K562 (cell line): ENCODE results near the gene ISG20L2. TPM values are rescaled to one million over a fixed set of nuclear protein-coding genes. Genes with fewer than 3 reads are reported as not detected.
A peak's percentile ranks its signal among the peaks of the same experiment; 100 is the strongest.

Experiments
- AFF1 ChIP-seq, 2 experiments: fragments of 450-650 bp; IDR thresholded peaks; 2 replicates each; pipeline ENCODE4 v1.6.1; 2018; ENCODE audit warnings: mild to moderate bottlenecking in 2 of 2, low read depth in 1 of 2; ENCODE audit not compliant: partially characterized antibody in 2 of 2
- ATF4 ChIP-seq: fragments of 450-650 bp; formaldehyde crosslinking; IDR thresholded peaks from 2 replicates; pipeline ENCODE4 v1.4.0; 2022; ENCODE audit warnings: mild to moderate bottlenecking, moderate library complexity
- CEBPG ChIP-seq, 3 experiments: fragments of 200-800 bp in 1 of 3; sonication (Bioruptor generic) in 1 of 3; sonication (generic) in 1 of 3; formaldehyde crosslinking in 1 of 3; IDR thresholded peaks in 2 of 3; conservative IDR thresholded peaks in 1 of 3; 2 replicates each; pipeline versions ENCODE4 v1.6.1 to v1.8.0; 2016 to 2022; ENCODE audit warnings: missing compliant biosample characterization in 2 of 3, missing genetic modification characterization in 2 of 3, mild to moderate bottlenecking in 1 of 3, missing genetic modification reagents in 1 of 3
- CHCHD3 ChIP-seq: fragments of 250-450 bp; sonication (Bioruptor Pico); IDR thresholded peaks from 2 replicates; pipeline ENCODE4 v2.1.2; 2022; ENCODE audit warnings: mild to moderate bottlenecking
- CHD2 ChIP-seq: IDR thresholded peaks from 2 replicates; pipeline ENCODE4 v1.6.1; 2011; ENCODE audit warnings: low read depth, low read length
- IFI16 ChIP-seq: fragments of 250-450 bp; sonication (Bioruptor Pico); IDR thresholded peaks from 2 replicates; pipeline ENCODE4 v2.1.2; 2022; ENCODE audit warnings: mild to moderate bottlenecking, inconsistent platforms
- KAT7 ChIP-seq: sonication (generic); formaldehyde crosslinking; IDR thresholded peaks from 2 replicates; pipeline ENCODE4 v1.8.0; 2022; ENCODE audit warnings: missing genetic modification reagents, mild to moderate bottlenecking, borderline replicate concordance
- NFATC3 ChIP-seq: fragments of 450-650 bp; IDR thresholded peaks from 2 replicates; pipeline ENCODE4 v1.6.1; 2017; ENCODE audit warnings: mild to moderate bottlenecking
- RB1 ChIP-seq: fragments of 450-650 bp; IDR thresholded peaks from 2 replicates; pipeline ENCODE4 v1.6.1; 2017; ENCODE audit warnings: low read depth, mild to moderate bottlenecking
- SNAPC5 ChIP-seq: fragments of 250-450 bp; sonication (Bioruptor Pico); IDR thresholded peaks from 2 replicates; pipeline ENCODE4 v1.8.0; 2021; ENCODE audit warnings: moderate library complexity, mild to moderate bottlenecking, inconsistent platforms
- TEAD2 ChIP-seq: fragments of 450-650 bp; IDR thresholded peaks from 2 replicates; pipeline ENCODE4 v1.6.1; 2016; ENCODE audit warnings: missing genetic modification characterization, control low read depth, missing compliant biosample characterization
- ZNF232 ChIP-seq: sonication (generic); formaldehyde crosslinking; IDR thresholded peaks from 2 replicates; pipeline ENCODE4 v1.8.0; 2022; ENCODE audit warnings: mild to moderate bottlenecking, missing genetic modification reagents
- ZNF561 ChIP-seq: fragments of 450-650 bp; formaldehyde crosslinking; conservative IDR thresholded peaks from 2 replicates; pipeline ENCODE4 v1.4.0; 2020; ENCODE audit warnings: mild to moderate bottlenecking, moderate library complexity
- ZSCAN32 ChIP-seq: fragments of 450-650 bp; formaldehyde crosslinking; IDR thresholded peaks from 2 replicates; pipeline ENCODE4 v1.4.0; 2020; ENCODE audit warnings: mild to moderate bottlenecking, moderate library complexity
- polyA plus RNA-seq, 8 experiments: library from polyadenylated mRNA; depleted of rRNA in 4 of 8; stranded (reverse) in 5 of 8; unstranded in 3 of 8; fragments of >200 nt; fragmentation: Nextera tagmentation in 2 of 8; fragmentation: Illumina TruSeq in 1 of 8; extraction: Ambion mirVana in 2 of 8; extraction: Trizol in 1 of 8; gene quantifications; 2 replicates each; pipeline versions ENCODE4 v1.2.1 to v1.2.3, GENCODE V29; 2011 to 2014; ENCODE audit warnings: inconsistent platforms in 1 of 8, missing spikeins in 1 of 8
- total RNA-seq, 7 experiments: library from RNA; depleted of rRNA in 6 of 7; stranded (reverse); fragments of >200 nt in 6 of 7; fragmentation: Illumina TruSeq in 2 of 7; extraction: Trizol in 2 of 7; gene quantifications; 2 replicates each; pipeline versions ENCODE4 v1.2.1 to v1.2.3, GENCODE V29; 2011 to 2021; ENCODE audit warnings: low replicate concordance in 1 of 7
- TF ChIP-seq, protein P1 (sequence below): fragments of 450-650 bp; IDR thresholded peaks from 2 replicates; pipeline ENCODE4 v1.6.1; 2017; ENCODE audit warnings: antibody characterized with exemption, mild to moderate bottlenecking
- TF ChIP-seq, protein P2 (sequence below): fragments of 250-450 bp; sonication (Bioruptor Pico); IDR thresholded peaks from 2 replicates; pipeline ENCODE4 v1.8.0; 2021; ENCODE audit warnings: borderline replicate concordance, mild to moderate bottlenecking, moderate library complexity; ENCODE audit not compliant: poor library complexity, severe bottlenecking

The ISG20L2 gene
- total and polyA plus RNA-seq, 9 of the 15 experiments (the other 6 are each of a cell fraction or from before 2014, with no cell fraction given), result 21.3 to 130 (median 50.3) TPM

- TF ChIP-seq, protein P1, sequence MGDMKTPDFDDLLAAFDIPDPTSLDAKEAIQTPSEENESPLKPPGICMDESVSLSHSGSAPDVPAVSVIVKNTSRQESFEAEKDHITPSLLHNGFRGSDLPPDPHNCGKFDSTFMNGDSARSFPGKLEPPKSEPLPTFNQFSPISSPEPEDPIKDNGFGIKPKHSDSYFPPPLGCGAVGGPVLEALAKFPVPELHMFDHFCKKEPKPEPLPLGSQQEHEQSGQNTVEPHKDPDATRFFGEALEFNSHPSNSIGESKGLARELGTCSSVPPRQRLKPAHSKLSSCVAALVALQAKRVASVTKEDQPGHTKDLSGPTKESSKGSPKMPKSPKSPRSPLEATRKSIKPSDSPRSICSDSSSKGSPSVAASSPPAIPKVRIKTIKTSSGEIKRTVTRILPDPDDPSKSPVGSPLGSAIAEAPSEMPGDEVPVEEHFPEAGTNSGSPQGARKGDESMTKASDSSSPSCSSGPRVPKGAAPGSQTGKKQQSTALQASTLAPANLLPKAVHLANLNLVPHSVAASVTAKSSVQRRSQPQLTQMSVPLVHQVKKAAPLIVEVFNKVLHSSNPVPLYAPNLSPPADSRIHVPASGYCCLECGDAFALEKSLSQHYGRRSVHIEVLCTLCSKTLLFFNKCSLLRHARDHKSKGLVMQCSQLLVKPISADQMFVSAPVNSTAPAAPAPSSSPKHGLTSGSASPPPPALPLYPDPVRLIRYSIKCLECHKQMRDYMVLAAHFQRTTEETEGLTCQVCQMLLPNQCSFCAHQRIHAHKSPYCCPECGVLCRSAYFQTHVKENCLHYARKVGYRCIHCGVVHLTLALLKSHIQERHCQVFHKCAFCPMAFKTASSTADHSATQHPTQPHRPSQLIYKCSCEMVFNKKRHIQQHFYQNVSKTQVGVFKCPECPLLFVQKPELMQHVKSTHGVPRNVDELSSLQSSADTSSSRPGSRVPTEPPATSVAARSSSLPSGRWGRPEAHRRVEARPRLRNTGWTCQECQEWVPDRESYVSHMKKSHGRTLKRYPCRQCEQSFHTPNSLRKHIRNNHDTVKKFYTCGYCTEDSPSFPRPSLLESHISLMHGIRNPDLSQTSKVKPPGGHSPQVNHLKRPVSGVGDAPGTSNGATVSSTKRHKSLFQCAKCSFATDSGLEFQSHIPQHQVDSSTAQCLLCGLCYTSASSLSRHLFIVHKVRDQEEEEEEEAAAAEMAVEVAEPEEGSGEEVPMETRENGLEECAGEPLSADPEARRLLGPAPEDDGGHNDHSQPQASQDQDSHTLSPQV, result 0 out of 2 replicates have a peak, but pooled peaks have one; percentile 26
- peak; percentile 38 to 77 for TF ChIP-seq AFF1 (IDR thresholded peaks at IDR 0.05; ENCODE audit: low read depth in 1 of 2, partially characterized antibody in 2 of 2)
- TF ChIP-seq CEBPG (CRISPR knock-in tag; IDR thresholded peaks at IDR 0.05), result no peak
- TF ChIP-seq CEBPG (tag; conservative IDR thresholded peaks at IDR 0.05 in 1 of 2, IDR thresholded peaks at IDR 0.05 in 1 of 2), result no peak
- 0 out of 2 replicates have a peak, but pooled peaks have one; percentile 29 for TF ChIP-seq CHD2
- no peak for TF ChIP-seq ZSCAN32 (CRISPR knock-in tag)
- TF ChIP-seq, protein P2, sequence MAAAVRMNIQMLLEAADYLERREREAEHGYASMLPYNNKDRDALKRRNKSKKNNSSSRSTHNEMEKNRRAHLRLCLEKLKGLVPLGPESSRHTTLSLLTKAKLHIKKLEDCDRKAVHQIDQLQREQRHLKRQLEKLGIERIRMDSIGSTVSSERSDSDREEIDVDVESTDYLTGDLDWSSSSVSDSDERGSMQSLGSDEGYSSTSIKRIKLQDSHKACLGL (CRISPR knock-in tag), result no peak
- TF ChIP-seq IFI16 (CRISPR knock-in tag), result no peak
- TF ChIP-seq CHCHD3 (CRISPR knock-in tag), result no peak
- TF ChIP-seq SNAPC5 (CRISPR knock-in tag), result no peak
- TF ChIP-seq NFATC3, result no peak
- no peak for TF ChIP-seq ZNF232 (CRISPR knock-in tag)
- 0 out of 2 replicates have a peak, but pooled peaks have one; percentile 24 for TF ChIP-seq ATF4 (CRISPR knock-in tag)
- no peak for TF ChIP-seq KAT7
- TF ChIP-seq TEAD2 (tag), result 0 out of 2 replicates have a peak, but pooled peaks have one; percentile 11
- no peak for TF ChIP-seq RB1
- no peak for TF ChIP-seq ZNF561 (CRISPR knock-in tag)
Measured at GRCh38 chr1:156746728-156747631, 18.4 kb upstream of the ISG20L2 start (continued).
